A549 treated with RU486 at 1 μM for 4 hours (cell line): ENCODE measurements around the gene GPI. TPM values are rescaled to one million over a fixed set of nuclear protein-coding genes. Genes with fewer than 3 reads are reported as not detected.

Experiments used
- total RNA-seq: library from RNA; stranded (reverse); fragments of 200-300 nt; extraction: Qiagen RNA extraction; gene quantifications from 5 replicates; pipeline ENCODE4 v1.2.3, GENCODE V29; 2022; ENCODE audit warnings: low read depth

GPI gene
- 637 to 765 TPM (median 695 TPM) in 5 replicates for total RNA-seq

GRCh38 chr19:34364830-34365462 lies at the start of gene GPI:
Gene GPI, plus strand, starts transcription at chr19:34365196. Its CDS starts 71 bp downstream, at chr19:34365267.

DNA sequence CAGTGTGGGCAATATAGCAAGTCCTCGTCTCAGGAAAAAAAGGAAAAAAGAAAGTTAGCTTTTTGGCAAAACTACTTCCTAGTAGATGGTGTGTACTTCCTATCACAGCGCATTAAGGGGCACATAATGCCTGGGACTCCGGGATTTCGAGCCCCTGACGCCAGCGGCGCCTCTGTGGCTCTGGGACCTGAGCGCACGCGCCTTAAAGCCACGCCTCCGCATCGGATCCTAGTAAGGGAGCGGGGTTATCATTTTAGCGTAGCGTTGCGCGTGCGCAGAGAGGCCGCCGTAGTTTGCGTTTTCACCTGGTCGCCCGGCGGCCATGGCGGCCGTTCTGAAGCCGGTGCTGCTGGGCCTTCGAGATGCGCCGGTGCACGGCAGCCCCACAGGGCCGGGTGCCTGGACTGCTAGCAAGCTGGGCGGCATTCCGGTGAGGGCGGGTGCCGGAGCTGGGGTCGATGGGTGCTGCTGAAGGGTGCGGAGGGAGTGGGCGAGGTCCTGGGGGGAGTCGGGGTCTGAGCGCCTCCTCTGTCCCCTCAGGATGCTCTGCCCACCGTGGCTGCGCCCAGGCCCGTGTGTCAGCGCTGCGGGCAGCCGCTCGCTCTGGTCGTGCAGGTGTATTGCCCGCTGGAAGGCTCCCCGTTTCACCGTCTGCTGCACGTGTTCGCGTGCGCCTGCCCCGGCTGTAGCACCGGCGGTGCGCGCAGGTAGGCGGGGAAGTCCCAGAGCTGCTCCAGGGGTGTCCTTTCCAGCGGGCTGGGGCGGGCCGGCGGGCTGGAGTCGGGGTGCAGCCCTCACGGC lies 39.3 kb downstream of the GPI start, which contains the start of gene PDCD2L:
Gene PDCD2L (plus strand): TSS at position 291 of the 801 bp plus-strand sequence. CDS start 32 bp downstream, at position 323.

Other genes with a start within 250 kb of the GPI start
- gene LSM14A, start 192.7 kb upstream of the GPI start, total RNA-seq: 219 to 356 TPM (median 230 TPM) in 5 replicates
- gene GARRE1, start 110.6 kb upstream of the GPI start, total RNA-seq: 7.1 to 12.7 TPM (median 11.7 TPM) in 5 replicates
- gene PDCD2L, start 39.2 kb downstream of the GPI start, total RNA-seq: 26.5 to 38.1 TPM (median 37.1 TPM) in 5 replicates
- 253 to 434 TPM (median 288 TPM) in 5 replicates for gene UBA2, start 63.2 kb downstream of the GPI start, total RNA-seq
- 22.5 to 33.9 TPM (median 29.7 TPM) in 5 replicates for gene WTIP, start 116.6 kb downstream of the GPI start, total RNA-seq